ENCODE data around the gene OXTR.
"Not testable (repeated sequence)": the region's sequence is repeated elsewhere in the genome, so short reads cannot be mapped to it uniquely, and the experiment has no call there.

OXTR gene

GRCh38 chr3:8724108-8724752 lies 45.2 kb downstream of the OXTR start:
- FAIRE-seq (no peak), DNase-seq (ENCODE audit: insufficient read length, low spot score) (no peak)
- no peak for TF ChIP-seq CTCF (IDR thresholded peaks at IDR 0.05; ENCODE audit: insufficient read depth, missing control alignments)

GRCh38 chr3:8723612-8724011 lies 45.8 kb downstream of the OXTR start:
- no peak for FAIRE-seq
- DNase-seq (ENCODE audit: insufficient read length, low spot score) = no peak
- no peak for TF ChIP-seq CTCF (IDR thresholded peaks at IDR 0.05; ENCODE audit: insufficient read depth, missing control alignments)

GRCh38 chr3:8722808-8723207 lies 46.6 kb downstream of the OXTR start:
- no peak for DNase-seq (ENCODE audit: insufficient read length, low spot score)
- FAIRE-seq = no peak
- no peak for TF ChIP-seq CTCF (IDR thresholded peaks at IDR 0.05; ENCODE audit: insufficient read depth, missing control alignments)

GRCh38 chr3:8715757-8716156 lies 53.7 kb downstream of the OXTR start:
- DNase-seq (ENCODE audit: insufficient read length, low spot score); FAIRE-seq: not testable (repeated sequence)

- DNase-seq (ENCODE audit: insufficient read length, low spot score) (no peak), FAIRE-seq (no peak)
- peak; percentile 19 for TF ChIP-seq CTCF (IDR thresholded peaks at IDR 0.05; ENCODE audit: insufficient read depth, missing control alignments)
These were observed 55.3 kb downstream of the OXTR start for GRCh38 chr3:8713901-8714759.

- no peak for DNase-seq (ENCODE audit: insufficient read length, low spot score)
- no peak for TF ChIP-seq CTCF (IDR thresholded peaks at IDR 0.05; ENCODE audit: insufficient read depth, missing control alignments)
These were observed 56.5 kb downstream of the OXTR start for GRCh38 chr3:8712908-8713255.

GRCh38 chr3:8712045-8712907 lies 57.1 kb downstream of the OXTR start:
- FAIRE-seq (no peak), DNase-seq (ENCODE audit: insufficient read length, low spot score) (no peak)

More at GRCh38 chr3:8712908-8713255, 56.5 kb downstream of the OXTR start:
- no peak for FAIRE-seq

More at GRCh38 chr3:8712045-8712907, 57.1 kb downstream of the OXTR start:
- TF ChIP-seq CTCF (IDR thresholded peaks at IDR 0.05; ENCODE audit: insufficient read depth, missing control alignments) = no peak
